ENCODE results near the gene HELQ. TPM values are rescaled to one million over a fixed set of nuclear protein-coding genes. Genes with fewer than 3 reads are reported as not detected.

The HELQ gene
- total and polyA plus RNA-seq, 10 of the 15 experiments (the other 5 are each of a cell fraction or from before 2014, with no cell fraction given), result 4.5 to 13.3 (median 10.6) TPM

DNA sequence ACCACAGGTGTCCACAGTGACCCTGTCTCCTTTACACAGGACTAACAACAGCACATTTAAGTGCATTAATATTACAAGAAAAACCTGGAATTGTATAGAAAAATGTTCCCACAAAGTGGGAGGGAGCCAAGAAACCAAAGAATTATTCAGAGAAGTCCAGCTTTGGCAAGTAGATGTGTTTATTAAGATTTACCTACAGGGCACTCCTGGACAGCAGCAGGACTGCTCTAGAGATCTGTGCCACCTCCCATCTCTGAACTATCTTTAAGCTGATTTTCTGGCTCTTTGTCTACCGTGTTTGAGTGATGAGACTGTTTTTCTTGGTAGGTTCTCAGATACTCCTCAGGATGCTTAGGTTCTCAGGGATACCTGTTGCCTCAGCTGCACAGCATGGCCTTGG, 82.7 kb downstream of the HELQ start (continued):
- TF ChIP-seq NR2C2 (IDR thresholded peaks at IDR 0.05; ENCODE audit: borderline replicate concordance, control insufficient read depth, insufficient read length, low read depth) (no peak), TBL1XR1 (IDR thresholded peaks at IDR 0.05; ENCODE audit: low read depth, low read length) (no peak), JUND (IDR thresholded peaks at IDR 0.05; ENCODE audit: low read depth, low read length) (no peak), SREBF2 (IDR thresholded peaks at IDR 0.05; ENCODE audit: low read length) (no peak), ZZZ3 (IDR thresholded peaks at IDR 0.05; ENCODE audit: control insufficient read depth, insufficient read length, low read depth) (no peak)

DNA sequence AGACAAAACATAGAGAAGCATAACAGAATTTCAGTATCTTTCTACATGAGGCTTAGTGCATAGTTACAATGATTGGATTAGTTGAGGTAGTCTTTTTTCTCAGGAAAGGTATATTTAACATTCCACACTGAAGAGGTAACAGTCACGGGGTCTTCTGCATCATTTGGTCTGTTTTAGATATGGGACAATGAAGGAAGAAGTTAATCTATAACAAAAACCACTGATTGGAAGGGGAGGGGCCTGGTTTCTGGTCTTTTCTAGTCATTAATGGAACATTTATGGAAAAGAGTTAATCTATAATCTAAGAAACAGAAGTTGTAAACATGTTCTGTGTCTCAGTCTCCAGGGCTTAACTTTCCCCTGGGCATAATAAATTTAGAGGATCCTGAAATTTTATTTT, 83.7 kb downstream of the HELQ start:
- in situ Hi-C loops (cut with MboI) (no loop called here), intact Hi-C loops (cut with micrococcal nuclease; ENCODE audit: unreplicated experiment) (no loop called here)
- no TSS peak for BruUV-seq (replicated peaks)
- no peaks in the 10 kb centered on the region for H3K36me3 ChIP-seq (ENCODE audit: control insufficient read depth in 2 of 2, insufficient read depth in 2 of 2, low read length in 1 of 2)
- no peak for ATAC-seq
- H3K4me1 ChIP-seq (ENCODE audit: control insufficient read depth, insufficient read depth, low read length), result no peaks in the 10 kb centered on the region
- H3K79me2 ChIP-seq (ENCODE audit: control insufficient read depth, insufficient read depth, low read length), result no peaks in the 10 kb centered on the region
- no peak overlapping the region for H3K27ac ChIP-seq (ENCODE audit: control insufficient read depth, insufficient read depth)
- CTCF ChIA-PET, result no interaction called here
- SMC1A ChIA-PET (ENCODE audit: uncharacterized antibody, unreplicated experiment), result interaction anchor here (0.8 kb wide), 1 partner anchor 17 kb away, joined by 3 read pairs; no protein-coding TSS in a partner anchor
- H3K27me3 ChIP-seq (replicated peaks in 1 of 2; ENCODE audit: control insufficient read depth in 2 of 2, insufficient read depth in 2 of 2, low read length in 1 of 2), result no peaks in the 10 kb centered on the region
- no peak overlapping the region for H3K4me3 ChIP-seq
- WGBS (ENCODE audit: insufficient coverage, insufficient replicate concordance, low lambda C conversion rate, missing lambda C conversion rate), result 52% methylated on average over 1 of the region's 1 CpG
- H2AFZ ChIP-seq (ENCODE audit: control insufficient read depth, low read depth, low read length), result no peak overlapping the region
- no peak for DNase-seq (ENCODE audit: low read depth, low spot score)
- H3K9me3 ChIP-seq (replicated peaks; ENCODE audit: control insufficient read depth, insufficient read depth, low read length), result no peaks in the 10 kb centered on the region; the same call in 2 of the 3 replicates
- no peaks in the 10 kb centered on the region for H4K20me1 ChIP-seq (ENCODE audit: control insufficient read depth, insufficient read depth)
- H3K4me2 ChIP-seq (ENCODE audit: control insufficient read depth, insufficient read depth), result no peak overlapping the region
- POLR2A ChIA-PET, result interaction anchor here (0.6 kb wide), 1 partner anchor 8 kb away, joined by 3 read pairs; no protein-coding TSS in a partner anchor
- RAD21 ChIA-PET (ENCODE audit: unreplicated experiment), result no interaction called here
- H3K9ac ChIP-seq (ENCODE audit: control insufficient read depth, insufficient read depth, low read length), result no peak overlapping the region
- FAIRE-seq, result no peak
- TF ChIP-seq NR2C2 (IDR thresholded peaks at IDR 0.05; ENCODE audit: borderline replicate concordance, control insufficient read depth, insufficient read length, low read depth) (no peak), EGR1 (IDR thresholded peaks at IDR 0.05; ENCODE audit: borderline replicate concordance in 1 of 2, low read depth in 2 of 2, low read length in 2 of 2) (no peak), SIN3A (IDR thresholded peaks at IDR 0.05; ENCODE audit: low read depth, low read length) (no peak), PAX5 (IDR thresholded peaks at IDR 0.05; ENCODE audit: borderline replicate concordance, low read depth, low read length) (no peak), EED (IDR thresholded peaks at IDR 0.05; ENCODE audit: low read depth) (no peak), MXI1 (IDR thresholded peaks at IDR 0.05; ENCODE audit: low read depth, low read length) (no peak), SP1 (IDR thresholded peaks at IDR 0.05; ENCODE audit: low read depth, low read length) (no peak), HDAC2 (IDR thresholded peaks at IDR 0.05) (no peak), TBL1XR1 (IDR thresholded peaks at IDR 0.05; ENCODE audit: low read depth, low read length) (no peak), TCF12 (IDR thresholded peaks at IDR 0.05; ENCODE audit: low read depth, low read length) (no peak)
- TF ChIP-seq, protein P1, sequence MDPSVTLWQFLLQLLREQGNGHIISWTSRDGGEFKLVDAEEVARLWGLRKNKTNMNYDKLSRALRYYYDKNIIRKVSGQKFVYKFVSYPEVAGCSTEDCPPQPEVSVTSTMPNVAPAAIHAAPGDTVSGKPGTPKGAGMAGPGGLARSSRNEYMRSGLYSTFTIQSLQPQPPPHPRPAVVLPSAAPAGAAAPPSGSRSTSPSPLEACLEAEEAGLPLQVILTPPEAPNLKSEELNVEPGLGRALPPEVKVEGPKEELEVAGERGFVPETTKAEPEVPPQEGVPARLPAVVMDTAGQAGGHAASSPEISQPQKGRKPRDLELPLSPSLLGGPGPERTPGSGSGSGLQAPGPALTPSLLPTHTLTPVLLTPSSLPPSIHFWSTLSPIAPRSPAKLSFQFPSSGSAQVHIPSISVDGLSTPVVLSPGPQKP (IDR thresholded peaks at IDR 0.05; ENCODE audit: low read depth, low read length), result no peak
- TF ChIP-seq, protein P2, sequence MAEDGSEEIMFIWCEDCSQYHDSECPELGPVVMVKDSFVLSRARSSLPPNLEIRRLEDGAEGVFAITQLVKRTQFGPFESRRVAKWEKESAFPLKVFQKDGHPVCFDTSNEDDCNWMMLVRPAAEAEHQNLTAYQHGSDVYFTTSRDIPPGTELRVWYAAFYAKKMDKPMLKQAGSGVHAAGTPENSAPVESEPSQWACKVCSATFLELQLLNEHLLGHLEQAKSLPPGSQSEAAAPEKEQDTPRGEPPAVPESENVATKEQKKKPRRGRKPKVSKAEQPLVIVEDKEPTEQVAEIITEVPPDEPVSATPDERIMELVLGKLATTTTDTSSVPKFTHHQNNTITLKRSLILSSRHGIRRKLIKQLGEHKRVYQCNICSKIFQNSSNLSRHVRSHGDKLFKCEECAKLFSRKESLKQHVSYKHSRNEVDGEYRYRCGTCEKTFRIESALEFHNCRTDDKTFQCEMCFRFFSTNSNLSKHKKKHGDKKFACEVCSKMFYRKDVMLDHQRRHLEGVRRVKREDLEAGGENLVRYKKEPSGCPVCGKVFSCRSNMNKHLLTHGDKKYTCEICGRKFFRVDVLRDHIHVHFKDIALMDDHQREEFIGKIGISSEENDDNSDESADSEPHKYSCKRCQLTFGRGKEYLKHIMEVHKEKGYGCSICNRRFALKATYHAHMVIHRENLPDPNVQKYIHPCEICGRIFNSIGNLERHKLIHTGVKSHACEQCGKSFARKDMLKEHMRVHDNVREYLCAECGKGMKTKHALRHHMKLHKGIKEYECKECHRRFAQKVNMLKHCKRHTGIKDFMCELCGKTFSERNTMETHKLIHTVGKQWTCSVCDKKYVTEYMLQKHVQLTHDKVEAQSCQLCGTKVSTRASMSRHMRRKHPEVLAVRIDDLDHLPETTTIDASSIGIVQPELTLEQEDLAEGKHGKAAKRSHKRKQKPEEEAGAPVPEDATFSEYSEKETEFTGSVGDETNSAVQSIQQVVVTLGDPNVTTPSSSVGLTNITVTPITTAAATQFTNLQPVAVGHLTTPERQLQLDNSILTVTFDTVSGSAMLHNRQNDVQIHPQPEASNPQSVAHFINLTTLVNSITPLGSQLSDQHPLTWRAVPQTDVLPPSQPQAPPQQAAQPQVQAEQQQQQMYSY (CRISPR knock-in tag; IDR thresholded peaks at IDR 0.05), result no peak
- TF ChIP-seq, protein P3, sequence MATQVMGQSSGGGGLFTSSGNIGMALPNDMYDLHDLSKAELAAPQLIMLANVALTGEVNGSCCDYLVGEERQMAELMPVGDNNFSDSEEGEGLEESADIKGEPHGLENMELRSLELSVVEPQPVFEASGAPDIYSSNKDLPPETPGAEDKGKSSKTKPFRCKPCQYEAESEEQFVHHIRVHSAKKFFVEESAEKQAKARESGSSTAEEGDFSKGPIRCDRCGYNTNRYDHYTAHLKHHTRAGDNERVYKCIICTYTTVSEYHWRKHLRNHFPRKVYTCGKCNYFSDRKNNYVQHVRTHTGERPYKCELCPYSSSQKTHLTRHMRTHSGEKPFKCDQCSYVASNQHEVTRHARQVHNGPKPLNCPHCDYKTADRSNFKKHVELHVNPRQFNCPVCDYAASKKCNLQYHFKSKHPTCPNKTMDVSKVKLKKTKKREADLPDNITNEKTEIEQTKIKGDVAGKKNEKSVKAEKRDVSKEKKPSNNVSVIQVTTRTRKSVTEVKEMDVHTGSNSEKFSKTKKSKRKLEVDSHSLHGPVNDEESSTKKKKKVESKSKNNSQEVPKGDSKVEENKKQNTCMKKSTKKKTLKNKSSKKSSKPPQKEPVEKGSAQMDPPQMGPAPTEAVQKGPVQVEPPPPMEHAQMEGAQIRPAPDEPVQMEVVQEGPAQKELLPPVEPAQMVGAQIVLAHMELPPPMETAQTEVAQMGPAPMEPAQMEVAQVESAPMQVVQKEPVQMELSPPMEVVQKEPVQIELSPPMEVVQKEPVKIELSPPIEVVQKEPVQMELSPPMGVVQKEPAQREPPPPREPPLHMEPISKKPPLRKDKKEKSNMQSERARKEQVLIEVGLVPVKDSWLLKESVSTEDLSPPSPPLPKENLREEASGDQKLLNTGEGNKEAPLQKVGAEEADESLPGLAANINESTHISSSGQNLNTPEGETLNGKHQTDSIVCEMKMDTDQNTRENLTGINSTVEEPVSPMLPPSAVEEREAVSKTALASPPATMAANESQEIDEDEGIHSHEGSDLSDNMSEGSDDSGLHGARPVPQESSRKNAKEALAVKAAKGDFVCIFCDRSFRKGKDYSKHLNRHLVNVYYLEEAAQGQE (IDR thresholded peaks at IDR 0.05; ENCODE audit: low read depth, low read length), result no peak
